Activated CD8-positive, alpha-beta T cell treated with anti-CD3 and anti-CD28 coated beads, Interleukin-2, amount 10 ng/mL, durations not matched to agents 7 days and 5 days (primary cell): Measurements from ENCODE around the gene FCHSD2. TPM values are rescaled to one million over a fixed set of nuclear protein-coding genes. Genes with fewer than 3 reads are reported as not detected.
A peak's percentile ranks its signal among the peaks of the same experiment; 100 is the strongest.

Source experiments
- ATAC-seq: fragments of 150-1000 bp; cut with Tn5 transposase; one replicate; pipeline ENCODE4 v1.10.0; 2021; ENCODE audit warnings: moderate library complexity
- CTCF ChIA-PET: fragments of 350-600 bp; sonication (Branson Sonifier 250); formaldehyde crosslinking; loops from one replicate; lab custom pipeline; 2021; ENCODE audit warnings: antibody characterized with exemption; lab: Charles Lee
- POLR2A ChIA-PET: fragments of 350-600 bp; sonication (Branson Sonifier 250); formaldehyde crosslinking; loops from one replicate; lab custom pipeline; 2021; ENCODE audit warnings: antibody characterized with exemption; lab: Charles Lee
- DNase-seq: peaks from one replicate; pipeline ENCODE4 v3.0.0-alpha.2; 2020
- H3K27ac Mint-ChIP-seq: one replicate; pipeline ENCODE4 v1.8.0; 2021; ENCODE audit warnings: mild to moderate bottlenecking, mixed read lengths
- H3K27me3 Mint-ChIP-seq: one replicate; pipeline ENCODE4 v1.8.0; 2021; ENCODE audit warnings: low read depth, mixed read lengths
- H3K36me3 Mint-ChIP-seq: one replicate; pipeline ENCODE4 v1.8.0; 2021; ENCODE audit warnings: low read depth, mixed read lengths
- H3K4me1 Mint-ChIP-seq: one replicate; pipeline ENCODE4 v1.8.0; 2021; ENCODE audit warnings: low read depth, mixed read lengths
- H3K4me3 Mint-ChIP-seq: one replicate; pipeline ENCODE4 v1.8.0; 2021; ENCODE audit warnings: mild to moderate bottlenecking, mixed read lengths
- H3K9me3 Mint-ChIP-seq: one replicate; pipeline ENCODE4 v1.8.0; 2022; ENCODE audit warnings: mixed read lengths; ENCODE audit not compliant: insufficient read depth
- total RNA-seq, 2 experiments: library from RNA; stranded (reverse); gene quantifications; one replicate each; pipeline ENCODE4 v1.2.3, GENCODE V29; 2021

The FCHSD2 gene
- total RNA-seq, 2 experiments from 2014 or later: 49.6 to 51.8 TPM

GRCh38 chr11:73158356-73159051 is 16.4 kb upstream of the FCHSD2 start:
- ChIA-PET POLR2A (interaction anchor here (0.6 to 2.7 kb wide), 2 partner anchors 16 to 441 kb away, joined by 3 to 24 read pairs; partner anchors contain the start of gene FCHSD2), CTCF (interaction anchor here (1.0 to 5.6 kb wide), 7 partner anchors 9 to 436 kb away, joined by 3 to 40 read pairs (median 3); partner anchors contain the start of gene FCHSD2)
- H3K9me3 Mint-ChIP-seq: no peaks in the 10 kb centered on the region
- H3K36me3 Mint-ChIP-seq: no peaks in the 10 kb centered on the region
- H3K27me3 Mint-ChIP-seq: no peaks in the 10 kb centered on the region
- no peak overlapping the region for H3K4me3 Mint-ChIP-seq
- no peak for DNase-seq
- no peak overlapping the region for H3K27ac Mint-ChIP-seq
- ATAC-seq: no peak
- H3K4me1 Mint-ChIP-seq: peaks cover 59% of the 10 kb centered on the region

- Mint-ChIP-seq H3K9me3 (no peaks in the 10 kb centered on the region), H3K36me3 (no peaks in the 10 kb centered on the region), H3K27me3 (no peaks in the 10 kb centered on the region), H3K27ac (no peak overlapping the region), H3K4me3 (no peak overlapping the region), H3K4me1 (peaks cover 65% of the 10 kb centered on the region)
- ChIA-PET POLR2A (interaction anchor here (0.6 to 2.7 kb wide), 2 partner anchors 14 to 440 kb away, joined by 3 to 24 read pairs; partner anchors contain the start of gene FCHSD2), CTCF (interaction anchor here (0.6 to 5.6 kb wide), 8 partner anchors 7 to 432 kb away, joined by 3 to 40 read pairs (median 4); partner anchors contain the start of gene FCHSD2)
- no peak for DNase-seq
- no peak for ATAC-seq
These were observed 15.2 kb upstream of the FCHSD2 start for GRCh38 chr11:73157101-73158010.

GRCh38 chr11:73156686-73157085 is 14.6 kb upstream of the FCHSD2 start:
- H3K9me3 Mint-ChIP-seq: no peaks in the 10 kb centered on the region
- H3K27me3 Mint-ChIP-seq: no peaks in the 10 kb centered on the region
- H3K4me1 Mint-ChIP-seq: peaks cover 69% of the 10 kb centered on the region
- no peak overlapping the region for H3K4me3 Mint-ChIP-seq
- ATAC-seq: no peak
- no peak overlapping the region for H3K27ac Mint-ChIP-seq
- POLR2A ChIA-PET: interaction anchor here (2.7 kb wide), 1 partner anchor 14 kb away, joined by 24 read pairs; the partner anchor contains the start of gene FCHSD2
- H3K36me3 Mint-ChIP-seq: no peaks in the 10 kb centered on the region
- DNase-seq: no peak
- CTCF ChIA-PET: interaction anchor here (1.0 to 5.6 kb wide), 5 partner anchors 8 to 431 kb away, joined by 3 to 40 read pairs (median 3); partner anchors contain the start of gene FCHSD2

- H3K27me3 Mint-ChIP-seq: no peaks in the 10 kb centered on the region
- no peaks in the 10 kb centered on the region for H3K36me3 Mint-ChIP-seq
- CTCF ChIA-PET: interaction anchor here (1.0 to 5.6 kb wide), 4 partner anchors 8 to 21 kb away, joined by 3 to 40 read pairs (median 20); partner anchors contain the start of gene FCHSD2
- POLR2A ChIA-PET: interaction anchor here (2.7 kb wide), 1 partner anchor 13 kb away, joined by 24 read pairs; the partner anchor contains the start of gene FCHSD2
- ATAC-seq: no peak
- no peak overlapping the region for H3K4me3 Mint-ChIP-seq
- no peaks in the 10 kb centered on the region for H3K9me3 Mint-ChIP-seq
- H3K4me1 Mint-ChIP-seq: peaks cover 75% of the 10 kb centered on the region
- H3K27ac Mint-ChIP-seq: peak overlapping the region; percentile 40
- no peak for DNase-seq
These were observed 14.0 kb upstream of the FCHSD2 start for GRCh38 chr11:73156114-73156513.

GRCh38 chr11:73155102-73155501 is 13.0 kb upstream of the FCHSD2 start:
- CTCF ChIA-PET: interaction anchor here (0.9 to 5.6 kb wide), 3 partner anchors 12 to 22 kb away, joined by 3 to 40 read pairs (median 38); partner anchors contain the start of gene FCHSD2
- peak overlapping the region; percentile 92 for H3K27ac Mint-ChIP-seq

GRCh38 chr11:73154178-73154577 is 12.1 kb upstream of the FCHSD2 start:
- peaks cover 92% of the 10 kb centered on the region for H3K4me1 Mint-ChIP-seq
- H3K27ac Mint-ChIP-seq: peak overlapping the region; percentile 92
- H3K27me3 Mint-ChIP-seq: no peaks in the 10 kb centered on the region
- POLR2A ChIA-PET: interaction anchor here (1.1 to 4.5 kb wide), 4 partner anchors 9 to 23 kb away, joined by 3 to 83 read pairs (median 6); partner anchors contain the start of gene FCHSD2
- CTCF ChIA-PET: interaction anchor here (0.8 to 4.5 kb wide), 4 partner anchors 11 to 360 kb away, joined by 3 to 69 read pairs (median 8); partner anchors contain the start of genes FCHSD2 and STARD10
- H3K9me3 Mint-ChIP-seq: no peaks in the 10 kb centered on the region
- peak; percentile 79 for ATAC-seq
- H3K4me3 Mint-ChIP-seq: peak overlapping the region; percentile 47
- DNase-seq: peak; percentile 81
- H3K36me3 Mint-ChIP-seq: no peaks in the 10 kb centered on the region

More at GRCh38 chr11:73155102-73155501, 13.0 kb upstream of the FCHSD2 start:
- POLR2A ChIA-PET: no interaction called here
- no peaks in the 10 kb centered on the region for H3K27me3 Mint-ChIP-seq
- ATAC-seq (no peak), DNase-seq (no peak)
- H3K9me3 Mint-ChIP-seq: no peaks in the 10 kb centered on the region
- H3K4me3 Mint-ChIP-seq: no peak overlapping the region
- no peaks in the 10 kb centered on the region for H3K36me3 Mint-ChIP-seq
- peaks cover 85% of the 10 kb centered on the region for H3K4me1 Mint-ChIP-seq

- CTCF ChIA-PET: interaction anchor here (1.1 to 4.5 kb wide), 3 partner anchors 10 to 339 kb away, joined by 3 to 69 read pairs (median 13); partner anchors contain the start of gene FCHSD2
- Mint-ChIP-seq H3K9me3 (no peaks in the 10 kb centered on the region), H3K36me3 (no peaks in the 10 kb centered on the region), H3K27ac (peak overlapping the region; percentile 92), H3K4me1 (peaks cover 96% of the 10 kb centered on the region), H3K4me3 (peak overlapping the region; percentile 37), H3K27me3 (no peaks in the 10 kb centered on the region)
- ATAC-seq (peak; percentile 78), DNase-seq (peak; percentile 84)
- POLR2A ChIA-PET: interaction anchor here (0.8 to 4.5 kb wide), 5 partner anchors 8 to 1256 kb away, joined by 3 to 83 read pairs (median 4); partner anchors contain the start of gene FCHSD2
These were observed 10.9 kb upstream of the FCHSD2 start for GRCh38 chr11:73152861-73153483.

- POLR2A ChIA-PET: interaction anchor here (1.2 to 4.5 kb wide), 3 partner anchors 9 to 25 kb away, joined by 4 to 83 read pairs (median 7); partner anchors contain the start of gene FCHSD2
- CTCF ChIA-PET: interaction anchor here (1.1 to 4.5 kb wide), 4 partner anchors 9 to 339 kb away, joined by 3 to 69 read pairs (median 14); partner anchors contain the start of gene FCHSD2
- H3K9me3 Mint-ChIP-seq: no peaks in the 10 kb centered on the region
- no peak overlapping the region for H3K4me3 Mint-ChIP-seq
- H3K4me1 Mint-ChIP-seq: peaks cover 96% of the 10 kb centered on the region
- H3K27me3 Mint-ChIP-seq: no peaks in the 10 kb centered on the region
- no peak for ATAC-seq
- no peaks in the 10 kb centered on the region for H3K36me3 Mint-ChIP-seq
- no peak for DNase-seq
- peak overlapping the region; percentile 92 for H3K27ac Mint-ChIP-seq
These were observed 10.2 kb upstream of the FCHSD2 start for GRCh38 chr11:73152086-73152853.

- no peak for DNase-seq
- H3K4me1 Mint-ChIP-seq: peaks cover 96% of the 10 kb centered on the region
- H3K36me3 Mint-ChIP-seq: no peaks in the 10 kb centered on the region
- POLR2A ChIA-PET: interaction anchor here (0.7 to 4.5 kb wide), 2 partner anchors 8 to 17 kb away, joined by 3 to 83 read pairs; partner anchors contain the start of gene FCHSD2
- no peak for ATAC-seq
- H3K4me3 Mint-ChIP-seq: no peak overlapping the region
- no peaks in the 10 kb centered on the region for H3K9me3 Mint-ChIP-seq
- no peaks in the 10 kb centered on the region for H3K27me3 Mint-ChIP-seq
- H3K27ac Mint-ChIP-seq: peak overlapping the region; percentile 30
- CTCF ChIA-PET: interaction anchor here (0.7 to 4.5 kb wide), 4 partner anchors 8 to 320 kb away, joined by 3 to 69 read pairs (median 9); partner anchors contain the start of gene FCHSD2
These were observed 9.3 kb upstream of the FCHSD2 start for GRCh38 chr11:73151416-73151815.

- no peak overlapping the region for H3K4me3 Mint-ChIP-seq
- H3K4me1 Mint-ChIP-seq: peaks cover 84% of the 10 kb centered on the region
- ChIA-PET CTCF (no interaction called here), POLR2A (no interaction called here)
- H3K27ac Mint-ChIP-seq: no peak overlapping the region
- DNase-seq: no peak
- H3K9me3 Mint-ChIP-seq: no peaks in the 10 kb centered on the region
- ATAC-seq: no peak
- H3K36me3 Mint-ChIP-seq: no peaks in the 10 kb centered on the region
- H3K27me3 Mint-ChIP-seq: no peaks in the 10 kb centered on the region
These were observed 7.0 kb upstream of the FCHSD2 start for GRCh38 chr11:73149105-73149504.
